Fibroblast of skin of left quadriceps (primary cell): ENCODE measurements around the gene C20orf204.
A peak's percentile ranks its signal among the peaks of the same experiment; 100 is the strongest.

Experiments
- DNase-seq, 2 experiments: peaks; one replicate each; pipeline ENCODE4 v3.0.0-alpha.2; 2013; ENCODE audit warnings: low read depth in 2 of 2

C20orf204 gene

DNA sequence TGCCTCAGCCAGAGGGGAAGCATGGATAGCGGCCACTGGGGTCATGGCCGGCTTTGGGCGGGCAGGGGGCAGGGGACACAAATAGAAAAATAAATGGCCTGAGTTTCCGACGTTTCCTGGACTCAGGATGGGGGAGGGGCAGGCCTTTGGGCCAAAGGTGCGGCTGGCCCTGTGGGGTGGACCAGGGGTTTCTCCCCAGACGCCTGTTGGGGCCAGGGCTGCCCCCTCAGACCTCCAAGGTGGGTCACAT is 20.6 kb downstream of the C20orf204 start:
- DNase-seq = no peak

GRCh38 chr20:64056889-64057627 is 21.1 kb downstream of the C20orf204 start:
- no peak for DNase-seq

GRCh38 chr20:64057628-64058498 is 21.9 kb downstream of the C20orf204 start:
- no peak for DNase-seq

- no peak for DNase-seq
Measured at GRCh38 chr20:64058536-64058935, 22.6 kb downstream of the C20orf204 start.

DNA sequence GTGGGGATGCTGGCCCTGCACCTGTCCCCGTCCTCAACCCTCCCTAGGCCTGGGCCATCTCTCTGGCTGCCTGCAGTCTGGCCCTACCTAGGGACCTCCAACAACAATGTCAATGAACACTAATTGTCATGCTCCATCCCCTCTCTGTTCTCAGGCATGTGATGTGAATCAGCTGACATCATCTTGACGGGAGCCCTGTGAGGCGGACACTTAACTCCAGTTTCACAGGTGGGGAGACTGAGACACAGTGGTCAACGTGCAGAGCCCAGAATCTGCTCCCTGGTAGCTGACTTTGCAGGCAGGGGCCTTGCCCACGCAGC is 26.3 kb downstream of the C20orf204 start:
- no peak for DNase-seq

DNA sequence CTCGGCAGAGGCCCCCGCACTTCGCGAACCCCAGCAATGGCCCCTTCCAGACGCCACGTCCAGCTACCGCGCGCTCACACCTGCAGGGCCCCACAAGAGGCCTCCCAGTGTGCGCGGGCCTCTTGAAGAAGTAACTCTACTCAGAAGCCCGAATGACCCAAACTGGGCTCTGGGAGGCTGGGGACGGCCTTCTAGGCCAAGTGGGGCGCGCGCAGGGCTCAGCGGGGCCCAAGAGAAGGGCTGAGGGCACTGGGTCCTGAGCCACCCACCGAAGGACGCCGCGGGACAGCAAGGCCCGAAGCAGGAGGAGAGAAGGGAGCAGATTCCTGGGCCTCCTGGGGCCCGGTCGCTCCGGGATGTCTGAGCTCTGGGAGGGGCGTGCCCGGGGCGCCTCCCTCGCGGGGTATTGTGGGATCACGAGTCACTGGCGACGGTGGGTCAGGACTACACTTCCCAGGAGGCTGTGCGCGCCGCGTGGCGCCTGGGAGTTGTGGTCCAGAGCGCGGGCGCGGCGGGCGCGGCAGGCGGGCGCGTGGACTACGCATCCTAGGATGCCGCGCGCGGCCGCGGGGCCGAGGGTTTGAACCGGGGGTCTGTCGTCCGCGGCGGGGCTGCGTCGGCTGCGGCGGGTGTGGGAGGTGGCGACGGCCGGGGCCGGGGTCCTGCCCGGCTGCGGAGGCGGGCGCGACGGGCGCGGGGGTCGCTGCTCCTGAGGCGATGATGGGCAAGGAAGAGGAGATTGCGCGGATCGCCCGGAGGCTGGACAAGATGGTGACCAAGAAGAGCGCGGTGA is 26.8 kb downstream of the C20orf204 start, which contains the start of gene TCEA2:
TSS of gene TCEA2 (plus strand) at position 603 of the 793 bp plus-strand sequence. CDS start at position 718, 115 bp downstream.
- DNase-seq = peak; percentile 89

GRCh38 chr20:64063389-64064144 is 27.6 kb downstream of the C20orf204 start:
- no peak for DNase-seq

DNA sequence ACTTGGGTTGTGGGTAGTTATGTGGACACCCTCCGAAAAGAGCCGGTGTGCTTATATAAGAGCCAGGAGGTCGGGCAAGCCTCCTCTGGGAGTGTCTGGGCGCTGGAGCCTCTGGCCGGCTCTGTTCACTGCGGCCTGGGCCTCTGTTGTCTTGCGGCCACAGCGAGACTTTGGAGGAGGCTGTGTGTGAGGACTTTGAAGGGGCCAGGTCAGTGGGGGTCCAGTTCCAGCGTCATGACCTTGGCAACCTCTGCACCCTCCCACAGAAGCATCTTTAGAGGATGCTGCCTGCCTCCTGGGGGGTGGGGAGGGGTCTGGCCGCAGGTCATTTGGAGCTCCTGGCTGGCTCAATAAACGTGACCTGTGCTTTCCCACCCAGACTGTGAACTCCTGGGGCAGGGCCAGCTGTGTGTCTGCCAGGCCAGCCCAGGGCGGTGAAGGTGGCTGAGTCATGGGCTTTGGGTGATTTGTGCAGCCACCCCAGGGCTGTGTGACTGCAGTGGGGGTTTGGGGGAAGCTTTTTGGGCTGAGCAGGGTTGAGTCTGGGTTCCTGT is 28.2 kb downstream of the C20orf204 start:
- DNase-seq = no peak

DNA sequence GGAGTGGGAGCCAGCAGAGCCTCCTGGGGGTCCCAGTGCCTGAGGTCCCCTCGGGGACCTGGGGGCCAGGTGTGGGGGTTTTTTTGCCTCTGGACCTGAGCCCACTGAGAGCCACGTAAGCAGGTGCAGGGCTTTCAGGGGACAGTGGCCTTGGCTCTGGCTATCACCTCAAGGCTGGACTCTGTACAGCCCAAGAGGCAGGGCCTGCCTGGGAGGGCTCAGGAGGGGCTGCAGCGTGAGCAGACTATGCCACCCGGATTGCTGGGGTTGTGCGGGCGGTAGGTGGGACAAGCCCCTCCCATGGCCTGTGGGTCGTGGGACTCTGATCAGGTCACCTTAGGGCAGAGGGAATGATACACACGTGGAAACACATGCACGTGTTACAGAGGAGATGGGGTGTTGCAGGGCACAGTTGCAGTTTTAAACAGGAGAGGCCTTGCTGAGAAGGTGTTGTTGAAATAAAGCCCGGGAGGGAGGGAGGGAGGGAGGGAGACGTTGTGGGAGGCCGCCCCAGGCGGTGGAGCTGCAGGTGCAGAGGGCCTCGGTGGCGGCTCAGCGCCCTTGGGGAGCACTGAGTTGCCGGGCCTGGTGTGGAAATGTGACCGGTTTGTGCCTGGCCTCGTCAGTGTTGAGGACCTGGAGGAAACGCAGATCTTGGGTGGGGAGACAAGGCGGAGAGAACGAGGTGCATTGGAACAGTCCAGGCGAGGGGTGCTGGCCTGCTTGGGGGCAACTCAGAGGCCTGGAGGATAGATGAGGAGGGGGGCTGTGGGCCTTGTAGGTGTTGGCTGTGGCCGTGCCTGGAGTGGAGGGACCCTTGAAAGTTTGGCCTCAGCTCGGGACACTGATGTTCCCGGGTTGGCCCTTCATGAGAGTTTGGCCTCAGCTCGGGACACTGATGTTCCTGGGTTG is 29.3 kb downstream of the C20orf204 start:
- DNase-seq = no peak

GRCh38 chr20:64065974-64066343 is 30.0 kb downstream of the C20orf204 start:
- DNase-seq = no peak

DNA sequence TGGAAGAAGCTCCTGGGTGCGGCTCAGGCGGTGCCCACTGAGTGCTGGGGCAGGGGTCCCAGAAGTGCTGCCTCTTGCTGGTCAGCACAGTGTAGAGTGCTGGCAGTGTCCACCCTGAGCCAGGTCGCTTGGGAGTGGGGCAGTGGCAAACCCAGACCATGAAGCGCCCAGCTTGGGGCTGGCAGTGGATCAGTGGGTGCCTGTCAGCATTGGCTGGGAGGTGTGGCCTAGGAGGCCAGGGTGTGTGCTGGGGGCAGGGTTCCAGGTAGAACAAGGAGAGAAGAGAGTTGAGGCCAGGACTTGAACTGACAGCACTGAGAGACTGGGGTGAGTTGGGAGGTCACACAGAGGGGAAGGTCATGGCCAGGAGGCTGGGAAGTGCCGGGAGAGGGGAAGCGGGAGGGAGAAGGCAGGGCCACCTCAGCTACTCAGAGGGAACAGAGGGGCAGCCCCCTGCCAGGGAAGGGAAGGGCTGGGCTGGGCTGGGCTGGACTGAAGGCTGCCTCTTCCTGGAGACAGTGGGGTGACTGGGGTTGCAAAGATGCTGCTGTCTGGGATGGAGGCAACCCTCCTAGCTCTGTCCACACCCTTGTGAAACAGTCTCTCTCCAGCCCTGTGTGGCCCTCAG is 31.1 kb downstream of the C20orf204 start:
- DNase-seq = no peak

DNA sequence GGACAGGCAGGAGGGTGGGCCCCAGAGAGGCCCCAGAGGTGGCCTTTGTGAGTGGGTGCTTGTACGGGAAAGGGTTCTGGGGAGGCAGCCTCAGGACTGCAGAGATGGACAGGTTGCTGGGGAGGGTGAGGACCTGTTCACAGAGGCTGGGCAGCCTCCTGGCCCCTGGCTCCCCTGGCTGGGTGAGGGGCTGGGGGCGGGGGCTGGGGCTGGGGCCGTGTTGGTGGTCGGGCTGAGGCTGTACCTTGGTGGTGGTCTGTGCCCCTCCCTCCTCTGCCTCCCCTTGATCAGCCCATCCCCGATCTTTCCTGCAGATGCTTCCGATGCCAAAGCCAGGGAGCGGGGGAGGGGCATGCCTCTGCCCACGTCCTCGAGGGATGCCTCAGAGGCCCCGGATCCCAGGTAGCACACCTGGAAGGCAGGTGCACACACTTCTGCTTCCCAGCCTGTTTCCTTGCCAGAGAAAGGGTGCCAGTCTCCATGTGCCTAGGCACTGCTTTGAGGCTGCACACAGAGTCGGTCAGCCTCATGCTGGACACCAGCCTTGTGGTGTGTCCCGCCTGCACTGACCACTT is 31.8 kb downstream of the C20orf204 start:
- DNase-seq = no peak

GRCh38 chr20:64068386-64069208 is 32.6 kb downstream of the C20orf204 start:
- DNase-seq = no peak

GRCh38 chr20:64069209-64069613 is 33.2 kb downstream of the C20orf204 start:
- no peak for DNase-seq

GRCh38 chr20:64069614-64070243 is 33.7 kb downstream of the C20orf204 start:
- no peak for DNase-seq

DNA sequence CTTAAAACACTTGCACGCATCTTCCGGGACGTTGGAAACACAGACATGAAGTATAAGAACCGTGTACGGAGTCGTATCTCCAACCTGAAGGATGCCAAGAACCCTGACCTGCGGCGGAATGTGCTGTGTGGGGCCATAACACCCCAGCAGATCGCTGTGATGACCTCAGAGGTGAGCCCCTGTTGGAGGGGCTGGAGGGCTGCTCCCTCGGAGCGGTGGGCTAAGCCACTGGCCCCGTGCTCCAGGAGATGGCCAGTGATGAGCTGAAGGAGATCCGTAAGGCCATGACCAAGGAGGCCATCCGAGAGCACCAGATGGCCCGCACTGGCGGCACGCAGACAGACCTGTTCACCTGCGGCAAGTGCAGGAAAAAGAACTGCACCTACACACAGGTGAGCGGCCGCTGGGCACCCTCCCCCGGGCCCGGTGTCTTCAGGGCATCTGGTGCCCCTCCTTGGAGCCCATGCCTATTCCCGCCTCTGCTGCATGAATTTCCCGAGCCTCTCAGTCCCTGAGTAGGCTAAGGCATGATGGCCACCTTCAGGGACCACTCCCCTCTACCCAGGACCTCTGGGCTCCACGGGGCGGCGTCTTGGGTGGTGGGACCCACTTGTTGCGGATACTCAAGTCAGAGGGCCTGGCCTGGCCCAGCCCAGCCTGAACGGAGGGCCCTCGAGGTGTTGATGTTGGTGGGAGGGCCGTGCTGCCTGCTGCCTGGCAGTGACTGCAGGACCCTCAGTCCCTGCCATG is 34.4 kb downstream of the C20orf204 start:
- DNase-seq = no peak
